IMR-90 (cell line): Measurements from ENCODE around the gene ANKRD44. TPM values are rescaled to one million over a fixed set of nuclear protein-coding genes. Genes with fewer than 3 reads are reported as not detected.

Experiments used
- ATAC-seq: fragments of 200-7000 bp; cut with Tn5 transposase; 2 replicates; pipeline ENCODE4 v1.9.1; 2020; ENCODE audit warnings: low read depth, mild to moderate bottlenecking, moderate library complexity
- BruUV-seq: library from RNA; stranded (reverse); fragments of 400-500 nt; replicated peaks from 2 replicates; lab custom pipeline; 2021; lab: Mats Ljungman, UMichigan
- CTCF ChIA-PET: fragments of 300-600 bp; formaldehyde crosslinking; extraction: SDS; loops from one replicate; lab custom pipeline; 2021; ENCODE audit warnings: antibody characterized with exemption; lab: Yijun Ruan, JAX
- POLR2A ChIA-PET: fragments of 300-600 bp; sonication (Branson Sonifier 250); formaldehyde crosslinking; loops from one replicate; lab custom pipeline; 2022; ENCODE audit warnings: antibody characterized with exemption; ENCODE audit not compliant: unreplicated experiment; lab: Charles Lee
- DNase-seq: peaks from one replicate; pipeline ENCODE4 v3.0.0; 2013
- H2AFZ ChIP-seq: replicated peaks from 2 replicates; pipeline ENCODE3; 2013; ENCODE audit warnings: low read length, mild to moderate bottlenecking; ENCODE audit not compliant: poor library complexity
- H2AK5ac ChIP-seq: 2 replicates; pipeline ENCODE4 v1.6.1; 2013; ENCODE audit warnings: low read depth, low read length, inconsistent platforms
- H2AK9ac ChIP-seq: replicated peaks from 2 replicates; pipeline ENCODE3; 2013; ENCODE audit warnings: mild to moderate bottlenecking, low read depth, low read length, moderate library complexity; ENCODE audit not compliant: poor library complexity
- H2BK120ac ChIP-seq: 2 replicates; pipeline ENCODE4 v1.6.1; 2013; ENCODE audit warnings: low read depth, low read length, inconsistent platforms
- H2BK15ac ChIP-seq: 3 replicates; pipeline ENCODE4 v1.6.1; 2013; ENCODE audit warnings: low read depth, low read length, inconsistent platforms
- H2BK20ac ChIP-seq: 2 replicates; pipeline ENCODE4 v1.6.1; 2013; ENCODE audit warnings: low read depth, mild to moderate bottlenecking, inconsistent platforms, low read length, moderate library complexity
- H2BK5ac ChIP-seq: 2 replicates; pipeline ENCODE4 v1.6.1; 2013; ENCODE audit warnings: mild to moderate bottlenecking, low read depth, low read length, inconsistent platforms; ENCODE audit not compliant: poor library complexity, severe bottlenecking
- H3K14ac ChIP-seq: replicated peaks from 2 replicates; pipeline ENCODE4 v1.6.1; 2013; ENCODE audit warnings: low read depth, low read length, inconsistent platforms
- H3K18ac ChIP-seq: 2 replicates; pipeline ENCODE4 v1.6.1; 2013; ENCODE audit warnings: low read depth, low read length, control low read depth
- H3K23ac ChIP-seq: 2 replicates; pipeline ENCODE4 v1.6.1; 2013; ENCODE audit warnings: low read depth, low read length, inconsistent platforms
- H3K27ac ChIP-seq: 2 replicates; pipeline ENCODE4 v1.5.1; 2013; ENCODE audit warnings: mild to moderate bottlenecking, control low read depth, low read length; ENCODE audit not compliant: insufficient read depth
- H3K27me3 ChIP-seq: 2 replicates; pipeline ENCODE4 v1.6.1; 2013; ENCODE audit warnings: low read length; ENCODE audit not compliant: control insufficient read depth, insufficient read depth
- H3K36me3 ChIP-seq: 2 replicates; pipeline ENCODE4 v1.6.1; 2013; ENCODE audit warnings: low read length, mixed read lengths; ENCODE audit not compliant: control insufficient read depth, insufficient read depth
- H3K4ac ChIP-seq: 2 replicates; pipeline ENCODE4 v1.6.1; 2013; ENCODE audit warnings: low read depth, low read length, inconsistent platforms
- H3K4me1 ChIP-seq: 2 replicates; pipeline ENCODE4 v1.6.1; 2013; ENCODE audit warnings: low read length, mixed read lengths; ENCODE audit not compliant: control insufficient read depth, insufficient read depth
- H3K4me2 ChIP-seq: 2 replicates; pipeline ENCODE4 v1.6.1; 2013; ENCODE audit warnings: low read depth, mild to moderate bottlenecking, control low read depth, low read length, moderate library complexity
- H3K4me3 ChIP-seq: 2 replicates; pipeline ENCODE4 v1.5.1; 2013; ENCODE audit warnings: low read depth, mild to moderate bottlenecking, control low read depth, low read length, moderate library complexity; ENCODE audit not compliant: insufficient read depth
- H3K56ac ChIP-seq: 2 replicates; pipeline ENCODE4 v1.6.1; 2013; ENCODE audit warnings: low read length, inconsistent platforms; ENCODE audit not compliant: insufficient read depth; ENCODE audit errors: extremely low read depth
- H3K79me1 ChIP-seq, 2 experiments: 2 replicates each; pipeline ENCODE4 v1.6.1; 2013; ENCODE audit warnings: low read length in 2 of 2, inconsistent platforms in 1 of 2, low read depth in 1 of 2
- H3K9ac ChIP-seq: 2 replicates; pipeline ENCODE4 v1.6.1; 2013; ENCODE audit warnings: low read depth, low read length, control low read depth
- H3K9me1 ChIP-seq: 2 replicates; pipeline ENCODE4 v1.6.1; 2013; ENCODE audit warnings: low read length, inconsistent platforms; ENCODE audit not compliant: insufficient read depth
- H3K9me3 ChIP-seq: 2 replicates; pipeline ENCODE4 v1.6.1; 2013; ENCODE audit warnings: low read length; ENCODE audit not compliant: control insufficient read depth, insufficient read depth
- H4K20me1 ChIP-seq: 2 replicates; pipeline ENCODE4 v1.6.1; 2013; ENCODE audit warnings: low read length, inconsistent platforms; ENCODE audit not compliant: insufficient read depth
- H4K5ac ChIP-seq: 2 replicates; pipeline ENCODE4 v1.6.1; 2013; ENCODE audit warnings: mild to moderate bottlenecking, low read depth, low read length, control low read depth
- H4K8ac ChIP-seq, 2 experiments: 2 replicates each; pipeline ENCODE4 v1.6.1; 2013; ENCODE audit warnings: low read depth in 2 of 2, low read length in 2 of 2, control low read depth in 1 of 2, inconsistent platforms in 1 of 2
- H4K91ac ChIP-seq: 2 replicates; pipeline ENCODE4 v1.6.1; 2013; ENCODE audit warnings: low read depth, low read length, inconsistent platforms; ENCODE audit not compliant: insufficient read depth
- BHLHE40 ChIP-seq: fragments of 150-350 bp; IDR thresholded peaks from 2 replicates; pipeline ENCODE4 v1.6.1; 2016; ENCODE audit warnings: mild to moderate bottlenecking, low read depth, low read length
- MXI1 ChIP-seq: IDR thresholded peaks from 2 replicates; pipeline ENCODE4 v1.6.1; 2012; ENCODE audit warnings: low read depth, mild to moderate bottlenecking, low read length, moderate library complexity, borderline replicate concordance
- RAD21 ChIP-seq: IDR thresholded peaks from 2 replicates; pipeline ENCODE4 v1.6.1; 2012; ENCODE audit warnings: low read length, improper control_type of control experiment
- RCOR1 ChIP-seq: IDR thresholded peaks from 2 replicates; pipeline ENCODE4 v1.6.1; 2012; ENCODE audit warnings: mild to moderate bottlenecking, low read length, improper control_type of control experiment; ENCODE audit not compliant: insufficient replicate concordance
- SMC3 ChIP-seq: fragments of 150-350 bp; IDR thresholded peaks from 2 replicates; pipeline ENCODE4 v1.6.1; 2016; ENCODE audit warnings: low read depth, mild to moderate bottlenecking, antibody characterized with exemption, low read length, moderate library complexity
- WGBS, 2 experiments: methylation state at CpG; one replicate each; pipeline versions ENCODE4 v1.1.5 to v1.1.7; 2013; ENCODE audit warnings: missing lambda C conversion rate in 2 of 2; ENCODE audit not compliant: insufficient read length in 1 of 2; ENCODE audit errors: extremely low coverage in 2 of 2; 5-methylcytosine and 5-hydroxymethylcytosine counted together
- dilution Hi-C: fragments of 300-500 bp; cut with HindIII; formaldehyde crosslinking; loops from one replicate; pipeline ENCODE4 v1.14.3; 2018; ENCODE audit warnings: low sequenced_read_pairs; ENCODE audit not compliant: unreplicated experiment
- in situ Hi-C: fragments of 300-500 bp; cut with MboI; formaldehyde crosslinking; loops from 3 replicates; pipeline ENCODE4 v1.14.3; 2019; ENCODE audit warnings: low sequenced_read_pairs, inconsistent platforms, mixed read lengths
- intact Hi-C: fragments of 100-400 bp; cut with micrococcal nuclease; formaldehyde crosslinking; loops from 2 replicates; pipeline ENCODE4 v1.10.0; 2022
- polyA plus RNA-seq, 3 experiments: library from polyadenylated mRNA; depleted of rRNA; stranded (reverse); fragments of >200 nt; gene quantifications; 2 replicates each; pipeline ENCODE4 v1.2.3, GENCODE V29; 2012; ENCODE audit warnings: low replicate concordance in 1 of 3
- total RNA-seq: library from RNA; depleted of rRNA; stranded (reverse); fragments of >200 nt; gene quantifications from 2 replicates; pipeline ENCODE4 v1.2.3, GENCODE V29; 2012
- TF ChIP-seq, protein P1 (sequence below): fragments of 150-350 bp; IDR thresholded peaks from 2 replicates; pipeline ENCODE4 v1.6.1; 2017; ENCODE audit warnings: mild to moderate bottlenecking, antibody characterized with exemption, low read length, low read depth
- TF ChIP-seq, protein P2 (sequence below): conservative IDR thresholded peaks from 2 replicates; pipeline ENCODE4 v1.5.1; 2012; ENCODE audit warnings: mild to moderate bottlenecking, low read depth, low read length, improper control_type of control experiment

The ANKRD44 gene
- total and polyA plus RNA-seq, 2 of the 4 experiments (the other 2 are of a cell fraction): 5.2 to 15.6 TPM

DNA sequence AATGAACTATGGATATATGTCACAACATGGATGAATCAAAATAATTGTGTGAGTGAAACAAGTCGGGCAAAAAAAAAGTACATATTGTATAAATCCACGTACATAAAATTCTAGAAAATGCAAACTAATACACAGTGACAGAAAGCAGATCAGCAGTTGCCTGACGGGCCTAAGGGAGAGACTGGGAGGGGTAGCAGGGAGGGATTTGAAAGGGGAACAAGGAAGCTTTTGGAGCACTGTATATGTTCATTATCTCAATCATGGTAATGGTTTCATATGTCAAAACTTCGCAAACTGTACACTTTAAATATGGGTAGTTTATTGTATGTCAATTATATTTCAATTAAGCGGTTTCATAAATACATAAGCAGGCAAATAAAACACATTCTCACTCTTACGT, 153.8 kb downstream of the ANKRD44 start:
- H3K4me3 ChIP-seq: no peak overlapping the region
- H4K8ac ChIP-seq: no peak overlapping the region
- H2BK15ac ChIP-seq: no peak overlapping the region
- WGBS, 2 experiments: no CpG with 5 or more reads among the region's 6 CpGs
- dilution Hi-C loops: no loop called here
- H3K9me3 ChIP-seq: no peaks in the 10 kb centered on the region
- ChIA-PET POLR2A (no interaction called here), CTCF (no interaction called here)
- H3K9ac ChIP-seq: no peak overlapping the region
- no peak overlapping the region for H3K56ac ChIP-seq
- no peak overlapping the region for H3K4ac ChIP-seq
- in situ Hi-C loops: no loop called here
- peaks cover 9% of the 10 kb centered on the region for H3K9me1 ChIP-seq
- no peaks in the 10 kb centered on the region for H3K36me3 ChIP-seq
- H3K4me2 ChIP-seq: no peak overlapping the region
- no TSS peak for BruUV-seq
- no peak overlapping the region for H2AFZ ChIP-seq
- H3K4me1 ChIP-seq: peaks cover 17% of the 10 kb centered on the region
- H4K91ac ChIP-seq: no peak overlapping the region
- no peak overlapping the region for H3K18ac ChIP-seq
- H3K23ac ChIP-seq: no peak overlapping the region
- H2AK9ac ChIP-seq: no peak overlapping the region
- no peak overlapping the region for H2BK5ac ChIP-seq
- no peak overlapping the region for H2BK20ac ChIP-seq
- no peaks in the 10 kb centered on the region for H4K20me1 ChIP-seq
- TF ChIP-seq RAD21 (no peak), MXI1 (no peak), BHLHE40 (no peak), SMC3 (no peak), RCOR1 (no peak)
- TF ChIP-seq, protein P1, sequence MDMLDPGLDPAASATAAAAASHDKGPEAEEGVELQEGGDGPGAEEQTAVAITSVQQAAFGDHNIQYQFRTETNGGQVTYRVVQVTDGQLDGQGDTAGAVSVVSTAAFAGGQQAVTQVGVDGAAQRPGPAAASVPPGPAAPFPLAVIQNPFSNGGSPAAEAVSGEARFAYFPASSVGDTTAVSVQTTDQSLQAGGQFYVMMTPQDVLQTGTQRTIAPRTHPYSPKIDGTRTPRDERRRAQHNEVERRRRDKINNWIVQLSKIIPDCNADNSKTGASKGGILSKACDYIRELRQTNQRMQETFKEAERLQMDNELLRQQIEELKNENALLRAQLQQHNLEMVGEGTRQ: no peak
- TF ChIP-seq, protein P2, sequence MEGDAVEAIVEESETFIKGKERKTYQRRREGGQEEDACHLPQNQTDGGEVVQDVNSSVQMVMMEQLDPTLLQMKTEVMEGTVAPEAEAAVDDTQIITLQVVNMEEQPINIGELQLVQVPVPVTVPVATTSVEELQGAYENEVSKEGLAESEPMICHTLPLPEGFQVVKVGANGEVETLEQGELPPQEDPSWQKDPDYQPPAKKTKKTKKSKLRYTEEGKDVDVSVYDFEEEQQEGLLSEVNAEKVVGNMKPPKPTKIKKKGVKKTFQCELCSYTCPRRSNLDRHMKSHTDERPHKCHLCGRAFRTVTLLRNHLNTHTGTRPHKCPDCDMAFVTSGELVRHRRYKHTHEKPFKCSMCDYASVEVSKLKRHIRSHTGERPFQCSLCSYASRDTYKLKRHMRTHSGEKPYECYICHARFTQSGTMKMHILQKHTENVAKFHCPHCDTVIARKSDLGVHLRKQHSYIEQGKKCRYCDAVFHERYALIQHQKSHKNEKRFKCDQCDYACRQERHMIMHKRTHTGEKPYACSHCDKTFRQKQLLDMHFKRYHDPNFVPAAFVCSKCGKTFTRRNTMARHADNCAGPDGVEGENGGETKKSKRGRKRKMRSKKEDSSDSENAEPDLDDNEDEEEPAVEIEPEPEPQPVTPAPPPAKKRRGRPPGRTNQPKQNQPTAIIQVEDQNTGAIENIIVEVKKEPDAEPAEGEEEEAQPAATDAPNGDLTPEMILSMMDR: no peak
- no peak overlapping the region for H4K5ac ChIP-seq
- no peak for DNase-seq
- ATAC-seq: no peak
- no peak overlapping the region for H3K14ac ChIP-seq
- no peaks in the 10 kb centered on the region for H3K27me3 ChIP-seq
- H2AK5ac ChIP-seq: no peak overlapping the region
- H2BK120ac ChIP-seq: no peak overlapping the region
- H3K79me1 ChIP-seq: peaks cover 0 to 10% of the 10 kb centered on the region in 2 experiments; a peak in 1 of 4 replicates
- H3K27ac ChIP-seq: no peak overlapping the region
- intact Hi-C loops: no loop called here
